GM23338 (cell line): Measurements from ENCODE around the gene GRM3. TPM values are rescaled to one million over a fixed set of nuclear protein-coding genes. Genes with fewer than 3 reads are reported as not detected.

Source experiments
- ATAC-seq: fragments of 200-7000 bp; cut with Tn5 transposase; 3 replicates; pipeline ENCODE4 v1.9.1; 2020
- DNase-seq: peaks from one replicate; pipeline ENCODE4 v3.0.0-alpha.2; 2015; ENCODE audit warnings: low spot score
- H2AFZ ChIP-seq: fragments of 200-600 bp; sonication (generic); 2 replicates; pipeline ENCODE4 v1.8.0; 2016; ENCODE audit warnings: antibody characterized with exemption, mild to moderate bottlenecking, moderate library complexity
- H3F3A ChIP-seq: fragments of 200-600 bp; sonication (generic); replicated peaks from 2 replicates; pipeline ENCODE4 v1.8.0; 2017; ENCODE audit warnings: antibody characterized with exemption, mixed run types, low read depth
- H3K27ac ChIP-seq: fragments of 200-600 bp; sonication (generic); 2 replicates; pipeline ENCODE4 v1.6.1; 2016; ENCODE audit warnings: low read depth
- H3K27me3 ChIP-seq: fragments of 200-600 bp; sonication (generic); 2 replicates; pipeline ENCODE4 v1.8.0; 2016; ENCODE audit warnings: mild to moderate bottlenecking, mixed run types, moderate library complexity; ENCODE audit not compliant: insufficient read depth
- H3K36me3 ChIP-seq: fragments of 200-600 bp; sonication (generic); 2 replicates; pipeline ENCODE4 v1.8.0; 2016; ENCODE audit warnings: mild to moderate bottlenecking; ENCODE audit not compliant: insufficient read depth
- H3K4me1 ChIP-seq: fragments of 200-600 bp; sonication (generic); 2 replicates; pipeline ENCODE4 v1.8.0; 2016; ENCODE audit warnings: mild to moderate bottlenecking, moderate library complexity; ENCODE audit not compliant: insufficient read depth
- H3K4me2 ChIP-seq: fragments of 200-600 bp; sonication (generic); 2 replicates; pipeline ENCODE4 v1.7.1; 2017; ENCODE audit warnings: mixed run types
- H3K4me3 ChIP-seq: fragments of 200-600 bp; sonication (generic); 2 replicates; pipeline ENCODE4 v1.6.1; 2016; ENCODE audit warnings: mixed run types
- H3K79me2 ChIP-seq: fragments of 200-600 bp; sonication (generic); replicated peaks from 2 replicates; pipeline ENCODE4 v1.8.0; 2017; ENCODE audit warnings: mild to moderate bottlenecking; ENCODE audit not compliant: insufficient read depth
- H3K9me2 ChIP-seq: fragments of 200-600 bp; sonication (generic); 2 replicates; pipeline ENCODE4 v1.8.0; 2017; ENCODE audit not compliant: insufficient read depth
- H4K20me1 ChIP-seq: fragments of 200-600 bp; sonication (generic); replicated peaks from 2 replicates; pipeline ENCODE4 v1.8.0; 2017; ENCODE audit warnings: mild to moderate bottlenecking; ENCODE audit not compliant: insufficient read depth
- H3K27ac Mint-ChIP-seq: 2 replicates; pipeline ENCODE4 v1.8.0; 2020; ENCODE audit warnings: inconsistent platforms, mild to moderate bottlenecking, moderate library complexity, mixed read lengths
- H3K27me3 Mint-ChIP-seq: 3 replicates; pipeline ENCODE4 v1.8.0; 2022; ENCODE audit warnings: low read depth, mild to moderate bottlenecking, moderate library complexity, mixed read lengths, inconsistent platforms; ENCODE audit not compliant: insufficient read depth, poor library complexity
- H3K36me3 Mint-ChIP-seq: 3 replicates; pipeline ENCODE4 v1.8.0; 2021; ENCODE audit warnings: low read depth, mild to moderate bottlenecking, inconsistent platforms, moderate library complexity, mixed read lengths
- H3K4me1 Mint-ChIP-seq: 3 replicates; pipeline ENCODE4 v1.8.0; 2020; ENCODE audit warnings: mild to moderate bottlenecking, inconsistent platforms, mixed read lengths
- H3K4me3 Mint-ChIP-seq: 3 replicates; pipeline ENCODE4 v1.8.0; 2021; ENCODE audit warnings: moderate library complexity, mild to moderate bottlenecking, inconsistent platforms, mixed read lengths
- H3K9me3 Mint-ChIP-seq: 3 replicates; pipeline ENCODE4 v1.8.0; 2020; ENCODE audit warnings: moderate library complexity, mild to moderate bottlenecking, inconsistent platforms, mixed read lengths
- CREB1 ChIP-seq: fragments of 250-450 bp; sonication (Bioruptor Pico); IDR thresholded peaks from 2 replicates; pipeline ENCODE4 v1.5.0; 2020; ENCODE audit warnings: low read depth, mild to moderate bottlenecking, moderate library complexity
- CTCF ChIP-seq, 2 experiments: fragments of 200-600 bp in 1 of 2; sonication (generic) in 1 of 2; conservative IDR thresholded peaks; 2 replicates each; pipeline versions ENCODE4 v1.5.1 to v1.6.1; 2016 to 2017; ENCODE audit warnings: antibody characterized with exemption in 2 of 2, low read depth in 2 of 2, mild to moderate bottlenecking in 2 of 2, moderate library complexity in 1 of 2
- EZH2phosphoT487 ChIP-seq: fragments of 200-600 bp; sonication (generic); IDR thresholded peaks from one replicate; pipeline ENCODE4 v1.8.1; 2018; ENCODE audit warnings: antibody characterized with exemption; ENCODE audit not compliant: unreplicated experiment
- JUNB ChIP-seq: IDR thresholded peaks from one replicate; pipeline ENCODE4 v1.6.1; 2016; ENCODE audit warnings: antibody characterized with exemption; ENCODE audit not compliant: unreplicated experiment
- REST ChIP-seq: IDR thresholded peaks from one replicate; pipeline ENCODE4 v1.6.1; 2018; ENCODE audit warnings: antibody characterized with exemption; ENCODE audit not compliant: unreplicated experiment
- STAT1 ChIP-seq: IDR thresholded peaks from one replicate; pipeline ENCODE4 v1.6.1; 2016; ENCODE audit warnings: antibody characterized with exemption; ENCODE audit not compliant: unreplicated experiment
- ZNF114 ChIP-seq: fragments of 250-450 bp; sonication (Bioruptor Pico); IDR thresholded peaks from 2 replicates; pipeline ENCODE4 v1.5.0; 2020; ENCODE audit warnings: mild to moderate bottlenecking, moderate library complexity
- ZNF331 ChIP-seq: fragments of 250-450 bp; sonication (Bioruptor Pico); IDR thresholded peaks from 2 replicates; pipeline ENCODE4 v1.5.0; 2020; ENCODE audit warnings: low read depth, mild to moderate bottlenecking, moderate library complexity
- ZNF462 ChIP-seq: fragments of 250-450 bp; sonication (Bioruptor Pico); IDR thresholded peaks from 2 replicates; pipeline ENCODE4 v1.5.0; 2020; ENCODE audit warnings: mild to moderate bottlenecking, moderate library complexity
- polyA plus RNA-seq: library from polyadenylated mRNA; unstranded; fragments of >200 nt; fragmentation: Nextera tagmentation; extraction: Ambion mirVana; gene quantifications from 2 replicates; pipeline ENCODE4 v1.2.1, GENCODE V29; 2016
- total RNA-seq: library from RNA; depleted of rRNA; stranded (reverse); fragments of >200 nt; shearing (Covaris generic); gene quantifications from 2 replicates; pipeline ENCODE4 v1.2.3, GENCODE V29; 2014

Gene GRM3
- total and polyA plus RNA-seq, 2 experiments from 2014 or later = 0.79 to 1.9 TPM

GRCh38 chr7:86911659-86912058, 267.9 kb downstream of the GRM3 start:
- DNase-seq = peak; percentile 45
- Mint-ChIP-seq H3K27me3 (no peaks in the 10 kb centered on the region), H3K27ac (no peak overlapping the region), H3K9me3 (no peaks in the 10 kb centered on the region), H3K4me3 (no peak overlapping the region), H3K36me3 (no peaks in the 10 kb centered on the region; the same call in 1 of the 3 replicates), H3K4me1 (no peaks in the 10 kb centered on the region)
- no peaks in the 10 kb centered on the region for H3K9me2 ChIP-seq
- H4K20me1 ChIP-seq = no peaks in the 10 kb centered on the region; the same call in 1 of the 2 replicates
- no peaks in the 10 kb centered on the region for H3K79me2 ChIP-seq
- H3K36me3 ChIP-seq = no peaks in the 10 kb centered on the region
- ATAC-seq = peak; percentile 37; the same call in 2 of the 3 replicates
- TF ChIP-seq CREB1 (CRISPR knock-in tag) = no peak
- TF ChIP-seq CTCF (conservative IDR thresholded peaks at IDR 0.05; ENCODE audit: low read depth in 2 of 2) = peak in 1 of 2 experiments; percentile 46; a peak in 3 of 4 replicates
- H2AFZ ChIP-seq = no peak overlapping the region
- no peaks in the 10 kb centered on the region for H3F3A ChIP-seq
- H3K27me3 ChIP-seq = no peaks in the 10 kb centered on the region
- no peak overlapping the region for H3K4me2 ChIP-seq
- no peaks in the 10 kb centered on the region for H3K4me1 ChIP-seq
- H3K27ac ChIP-seq = no peak overlapping the region
- H3K4me3 ChIP-seq = no peak overlapping the region

- no peak overlapping the region for H3K27ac Mint-ChIP-seq
- ATAC-seq = no peak
- H3K36me3 ChIP-seq = no peaks in the 10 kb centered on the region
- TF ChIP-seq ZNF331 (CRISPR knock-in tag) = no peak
- no peak for TF ChIP-seq JUNB
- no peak for TF ChIP-seq STAT1
- no peak for TF ChIP-seq REST
- no peak for TF ChIP-seq ZNF114 (CRISPR knock-in tag)
- no peak for TF ChIP-seq ZNF462 (CRISPR knock-in tag)
- no peak for TF ChIP-seq EZH2phosphoT487
Observed at GRCh38 chr7:86913709-86914108, 270.0 kb downstream of the GRM3 start.

More at GRCh38 chr7:86913709-86914108, 270.0 kb downstream of the GRM3 start:
- Mint-ChIP-seq H3K4me1 (peaks cover 3% of the 10 kb centered on the region), H3K27me3 (peaks cover 9% of the 10 kb centered on the region), H3K36me3 (no peaks in the 10 kb centered on the region; the same call in 1 of the 3 replicates), H3K9me3 (no peaks in the 10 kb centered on the region), H3K4me3 (no peak overlapping the region)
- Histone ChIP-seq H3K4me1 (peaks cover 7% of the 10 kb centered on the region; the same call in 1 of the 2 replicates), H3K27me3 (peaks cover 9% of the 10 kb centered on the region), H3K4me3 (no peak overlapping the region), H3K4me2 (no peak overlapping the region), H3K79me2 (no peaks in the 10 kb centered on the region), H3F3A (no peaks in the 10 kb centered on the region), H2AFZ (no peak overlapping the region), H4K20me1 (no peaks in the 10 kb centered on the region; the same call in 1 of the 2 replicates), H3K9me2 (no peaks in the 10 kb centered on the region), H3K27ac (no peak overlapping the region)
- no peak for DNase-seq
